Activated CD8-positive, alpha-beta memory T cell treated with anti-CD3 and anti-CD28 coated beads for 48 hours (primary cell): ENCODE data around the gene AOAH.
"Not testable (repeated sequence)": the region's sequence is repeated elsewhere in the genome, so short reads cannot be mapped to it uniquely, and the experiment has no call there.

Source experiments
- DNase-seq, 3 experiments: peaks; one replicate each; pipeline ENCODE4 v3.0.0-alpha.2; 2020; ENCODE audit warnings: low read depth in 2 of 3, low spot score in 2 of 3

Gene AOAH

DNA sequence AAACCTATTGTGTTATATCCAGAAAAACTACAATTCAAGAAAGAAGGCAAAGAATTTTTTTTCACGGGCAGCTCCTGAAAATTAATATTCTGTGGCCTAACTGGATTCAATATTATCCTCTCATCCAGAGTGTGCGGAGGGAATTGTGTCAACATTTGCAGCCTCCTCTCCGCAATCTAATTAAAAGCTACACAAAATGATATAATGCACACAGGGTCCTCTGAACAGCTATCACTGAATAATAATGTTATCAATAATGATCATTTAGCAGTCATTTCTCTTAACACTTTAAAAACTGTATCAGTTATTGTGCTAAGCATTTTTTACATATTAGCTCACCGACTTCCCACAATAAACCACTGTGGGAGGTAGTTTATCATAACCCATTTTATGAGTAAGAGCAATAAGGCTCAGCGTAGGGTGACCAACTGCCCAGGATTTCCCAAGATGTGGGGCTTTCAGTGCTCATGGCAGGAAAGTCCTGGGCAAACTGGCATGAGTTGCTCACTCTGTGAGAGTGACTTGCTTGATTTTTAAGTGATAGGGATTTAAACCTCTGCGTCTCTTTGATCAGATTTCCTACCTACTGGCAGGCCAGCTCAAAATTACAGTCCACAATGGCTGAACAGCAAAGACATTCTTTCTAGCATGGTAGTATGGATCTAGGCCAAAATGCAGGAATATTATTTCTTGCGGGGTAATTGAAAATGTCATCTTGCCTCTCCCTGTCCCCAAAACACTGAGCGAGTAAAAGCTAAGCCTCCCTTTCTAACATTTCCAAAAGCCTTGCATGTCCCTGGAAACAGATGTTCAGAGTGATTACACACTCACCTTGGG lies 65.7 kb downstream of the AOAH start:
- no peak for DNase-seq

DNA sequence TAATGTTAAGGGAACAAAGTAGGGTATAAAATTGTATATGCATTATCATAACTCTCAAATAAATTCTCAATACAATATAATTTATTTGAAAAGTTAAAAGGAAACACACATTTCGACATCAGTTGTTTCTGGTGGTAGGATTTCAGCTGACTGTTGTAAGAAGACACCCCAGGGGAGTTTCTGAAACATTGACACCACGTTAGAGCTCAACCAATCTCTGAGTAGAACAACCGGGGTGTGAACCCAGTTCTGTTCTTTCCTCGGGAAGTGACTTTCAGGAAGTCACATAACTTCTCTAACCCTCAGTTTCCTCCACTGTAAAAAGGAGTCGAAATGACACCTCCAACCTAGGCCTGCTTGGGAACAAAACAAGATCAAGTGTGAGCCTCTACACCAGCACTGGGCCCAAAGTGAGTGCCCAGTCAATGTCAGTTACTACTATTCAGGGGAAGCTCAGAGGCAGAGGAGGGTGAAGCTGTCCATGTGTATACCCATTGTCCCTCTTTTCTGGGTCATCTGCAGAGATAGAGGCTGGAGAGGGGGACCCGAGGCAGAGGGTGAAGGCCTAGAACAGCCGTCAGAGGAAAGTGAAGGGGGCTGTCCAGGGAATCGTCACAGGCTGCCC lies 67.1 kb downstream of the AOAH start:
- no peak for DNase-seq

DNA sequence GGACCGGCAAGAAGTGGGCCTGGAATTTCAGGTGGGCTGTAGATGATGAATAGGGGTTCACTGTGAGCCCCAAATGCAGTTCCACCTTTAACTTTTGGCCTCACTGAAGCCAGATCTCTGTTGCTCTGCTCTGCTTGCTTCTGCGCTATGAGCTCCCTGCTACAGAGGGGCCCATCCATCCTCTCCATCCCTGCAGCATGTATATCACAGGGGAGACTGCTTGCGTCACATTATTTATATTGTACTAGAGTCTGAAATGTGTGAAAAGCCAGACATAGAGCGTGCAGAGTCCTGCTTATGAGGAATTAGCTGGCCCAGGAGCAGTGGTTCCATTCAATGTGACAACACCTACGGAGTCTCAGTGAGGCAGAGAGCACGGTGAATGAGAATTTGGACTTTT lies 69.9 kb downstream of the AOAH start:
- DNase-seq, result no peak

DNA sequence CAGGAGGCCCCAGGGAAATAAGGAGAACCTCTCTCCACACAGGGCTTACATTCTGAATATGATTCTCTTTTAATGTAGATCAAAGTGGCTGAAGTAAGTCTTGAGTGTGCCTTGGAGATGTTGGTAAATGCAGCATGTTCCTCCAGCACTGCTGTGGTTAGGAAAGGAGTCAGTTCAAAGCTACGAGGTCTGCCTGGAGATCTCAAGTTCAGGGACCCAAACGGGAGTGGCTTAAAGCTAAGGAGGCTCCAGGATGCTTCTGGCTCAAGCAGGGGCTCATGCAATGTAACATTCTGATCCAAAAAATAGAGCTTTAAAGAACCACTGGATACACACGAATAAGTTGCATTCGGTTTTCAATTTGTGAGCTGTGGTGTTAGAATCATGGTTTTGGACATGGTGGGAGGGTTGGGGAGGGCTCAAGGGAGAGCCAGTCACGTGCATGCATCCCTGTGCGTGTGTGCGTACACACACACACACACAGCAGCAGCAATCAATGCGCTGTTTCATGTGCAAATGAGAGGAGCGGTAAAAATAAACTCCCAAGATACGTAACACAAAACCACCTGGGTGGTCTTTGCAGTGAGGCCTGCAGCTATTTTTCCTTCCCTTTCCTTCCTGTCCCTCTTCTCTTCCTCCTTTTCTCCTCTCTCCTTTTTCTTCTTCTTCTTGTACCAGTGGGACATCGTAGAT lies 70.5 kb downstream of the AOAH start:
- no peak for DNase-seq

DNA sequence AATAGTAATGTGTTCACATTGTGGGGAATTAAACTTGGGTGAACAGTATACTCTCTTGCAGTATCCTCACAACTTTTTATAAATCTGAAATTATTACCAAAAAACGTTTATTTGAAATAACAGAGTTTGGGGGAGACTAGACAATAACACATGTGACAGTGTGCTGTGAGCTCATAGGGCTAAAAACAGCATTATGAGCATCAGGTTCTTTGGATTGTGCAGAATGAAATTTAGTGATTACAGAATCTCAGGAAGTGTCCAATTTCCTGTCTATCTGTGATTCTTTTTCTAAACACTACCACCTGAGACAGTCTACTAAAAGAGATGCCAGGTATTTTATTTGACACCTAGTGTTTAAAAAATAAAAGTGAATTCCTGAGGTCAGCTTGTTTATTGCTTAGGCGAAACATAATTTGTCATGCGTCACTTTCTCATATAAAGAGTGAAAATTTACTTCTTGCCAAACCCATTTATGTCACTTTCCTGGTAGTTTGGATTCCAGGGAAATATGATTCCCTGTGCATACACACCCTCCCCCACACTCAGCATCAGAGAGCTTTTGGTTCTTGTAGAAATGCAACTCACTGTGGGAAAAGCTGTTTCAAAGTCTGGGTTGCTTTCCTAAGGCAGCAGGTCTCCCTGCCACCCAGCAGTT lies 71.2 kb downstream of the AOAH start:
- no peak for DNase-seq

DNA sequence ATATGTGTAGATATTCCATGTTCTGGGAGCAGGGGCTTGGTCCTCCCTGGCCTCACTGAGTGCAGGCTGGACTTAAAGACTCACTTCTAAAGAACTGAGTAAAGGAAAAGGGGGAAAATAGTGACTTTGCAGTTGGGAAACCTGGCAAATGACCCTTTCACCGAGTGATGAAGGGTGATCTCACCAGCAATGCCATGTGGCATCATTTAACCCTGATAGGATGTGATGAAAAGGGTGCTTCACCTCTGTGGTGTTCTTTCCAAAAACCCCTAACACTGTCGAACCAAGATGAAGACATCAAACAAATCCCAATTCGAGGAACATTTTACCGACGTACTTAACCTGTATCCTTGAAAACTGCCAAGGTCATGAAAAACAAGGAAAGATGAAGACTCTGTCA lies 71.9 kb downstream of the AOAH start:
- DNase-seq, result no peak

DNA sequence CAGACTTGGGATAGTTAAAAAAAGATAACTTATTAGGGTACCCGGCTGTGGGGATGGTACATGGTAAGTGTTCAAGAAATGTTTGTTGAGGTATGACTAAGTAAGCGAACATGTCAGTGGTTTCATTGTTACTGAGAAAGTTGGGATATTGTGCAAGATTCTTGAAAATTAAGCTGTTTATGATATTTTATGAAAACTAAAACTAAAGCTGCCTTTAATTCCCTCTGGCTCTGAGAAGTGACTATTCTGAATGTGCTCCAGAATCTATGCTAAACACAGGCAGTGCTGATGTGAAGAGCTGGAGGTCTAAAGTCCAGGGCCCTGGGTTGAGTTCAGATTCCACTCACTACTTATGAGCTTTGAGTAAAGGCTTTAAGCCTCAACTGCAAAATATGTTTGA lies 72.9 kb downstream of the AOAH start:
- no peak for DNase-seq

DNA sequence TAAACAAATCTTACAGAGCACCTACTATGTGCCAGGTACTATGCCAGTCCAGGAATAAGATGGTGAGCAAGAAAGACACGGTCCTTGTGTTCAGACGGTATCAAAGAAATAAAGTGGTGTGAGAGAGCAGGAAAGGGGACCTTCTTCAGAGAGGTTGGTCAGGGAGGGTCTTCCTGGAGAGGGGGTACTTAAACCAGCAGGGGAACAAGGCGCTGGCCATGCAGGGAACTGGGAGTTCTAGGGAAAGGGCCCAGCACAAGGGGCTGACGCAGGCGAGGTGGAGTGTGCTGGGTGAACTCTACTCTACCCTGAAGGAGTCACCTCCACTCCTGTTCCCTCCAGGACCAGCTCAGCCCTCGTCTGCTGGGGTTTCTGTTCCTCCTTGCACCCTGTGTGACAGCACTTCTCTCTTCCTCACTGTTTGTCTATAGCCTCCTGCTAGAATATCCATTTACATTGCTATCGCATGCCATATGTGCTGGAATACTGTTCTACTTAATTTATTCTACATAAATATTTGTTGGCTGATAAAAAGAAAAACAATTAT lies 73.5 kb downstream of the AOAH start:
- no peak for DNase-seq

DNA sequence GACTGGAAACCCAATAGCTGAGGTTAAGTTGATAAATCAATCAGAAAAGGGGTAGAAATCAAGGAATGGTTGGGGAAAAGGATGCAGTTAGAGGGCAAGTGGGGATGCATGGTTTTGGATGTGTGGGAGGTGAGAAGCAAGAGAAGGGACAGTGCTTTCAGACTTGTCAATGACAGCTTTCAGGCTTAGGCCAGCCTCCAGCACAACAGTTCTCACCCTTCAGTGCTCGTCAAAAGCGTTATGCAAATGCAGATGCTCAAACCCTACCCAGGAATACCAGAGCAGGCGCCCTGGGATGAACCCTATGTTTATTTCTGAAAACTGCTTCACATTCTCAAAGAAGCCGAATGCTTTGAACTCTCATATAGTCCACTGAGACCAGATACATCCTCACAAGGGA lies 74.0 kb downstream of the AOAH start:
- no peak for DNase-seq

DNA sequence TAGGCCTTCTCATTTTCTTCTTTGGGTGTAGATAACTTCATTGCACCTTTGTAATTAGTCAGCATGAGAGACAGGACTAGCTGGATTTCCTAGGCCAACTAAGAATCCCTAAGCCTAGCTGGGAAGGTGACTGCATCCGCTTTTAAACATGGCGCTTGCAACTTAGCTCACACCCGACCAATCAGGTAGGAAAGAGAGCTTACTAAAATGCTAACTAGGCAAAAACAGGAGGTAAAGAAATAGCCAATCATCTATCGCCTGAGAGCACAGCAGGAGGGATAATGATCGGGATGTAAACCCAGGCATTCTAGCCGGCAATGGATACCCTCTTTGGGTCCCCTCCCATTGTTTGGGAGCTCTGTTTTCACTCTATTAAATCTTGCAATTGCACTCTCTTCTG lies 75.0 kb downstream of the AOAH start:
- DNase-seq, result not testable (repeated sequence)

DNA sequence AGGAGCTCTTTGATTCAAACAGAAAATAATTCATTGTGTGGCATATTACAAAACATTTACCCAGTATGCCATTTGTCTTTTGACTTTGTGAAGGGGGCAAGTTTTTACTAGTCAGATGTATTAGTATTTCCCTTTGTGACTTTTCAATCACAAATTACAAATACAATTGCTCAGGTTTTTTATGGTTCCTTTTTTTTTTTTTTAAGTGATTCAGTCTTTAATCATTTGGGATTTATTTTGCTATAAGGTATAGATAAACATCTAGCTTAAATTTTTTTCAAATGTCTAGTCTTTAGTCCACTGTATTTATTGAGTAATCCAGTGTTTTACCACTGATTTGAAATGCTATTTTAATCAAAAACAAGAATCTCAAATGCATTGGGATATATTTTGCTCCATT lies 75.9 kb downstream of the AOAH start:
- DNase-seq, result no peak

DNA sequence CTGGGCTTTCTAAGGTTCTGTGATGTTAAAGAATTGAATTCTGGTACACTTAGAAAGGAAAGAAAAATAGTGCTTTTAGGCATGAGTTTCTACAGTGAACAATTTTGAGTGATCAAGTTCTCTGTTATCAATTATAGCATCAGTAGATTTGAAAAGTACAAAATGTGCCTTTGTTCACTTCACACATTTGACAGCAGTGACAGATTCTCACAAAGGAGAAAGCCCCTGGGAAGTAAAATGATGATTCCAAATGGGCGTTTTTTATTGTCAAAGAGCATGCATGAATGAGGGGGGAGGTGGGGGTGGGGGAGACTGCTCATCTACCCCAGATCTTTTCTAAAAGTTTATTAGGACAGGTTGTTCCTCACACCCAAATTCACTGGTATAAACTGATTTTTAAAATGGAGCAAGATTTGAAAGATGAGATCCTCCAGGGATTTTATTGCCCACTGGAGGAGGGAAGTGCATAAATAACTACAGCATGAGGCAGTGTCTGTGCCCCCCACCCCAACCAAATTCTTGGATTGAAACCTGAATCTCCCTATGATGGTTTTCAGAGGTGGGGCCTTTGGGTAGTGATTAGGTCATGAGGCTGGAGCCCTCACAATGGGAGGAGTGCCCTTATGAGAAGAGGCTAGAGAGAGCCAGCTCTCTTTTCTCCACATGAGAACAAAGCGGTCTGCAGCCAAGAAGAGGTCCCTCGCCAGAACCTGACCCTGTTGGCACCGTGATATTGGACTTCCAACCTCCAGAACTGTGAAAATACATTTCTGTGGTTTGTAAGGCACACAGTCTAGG lies 79.5 kb downstream of the AOAH start:
- DNase-seq, result no peak

DNA sequence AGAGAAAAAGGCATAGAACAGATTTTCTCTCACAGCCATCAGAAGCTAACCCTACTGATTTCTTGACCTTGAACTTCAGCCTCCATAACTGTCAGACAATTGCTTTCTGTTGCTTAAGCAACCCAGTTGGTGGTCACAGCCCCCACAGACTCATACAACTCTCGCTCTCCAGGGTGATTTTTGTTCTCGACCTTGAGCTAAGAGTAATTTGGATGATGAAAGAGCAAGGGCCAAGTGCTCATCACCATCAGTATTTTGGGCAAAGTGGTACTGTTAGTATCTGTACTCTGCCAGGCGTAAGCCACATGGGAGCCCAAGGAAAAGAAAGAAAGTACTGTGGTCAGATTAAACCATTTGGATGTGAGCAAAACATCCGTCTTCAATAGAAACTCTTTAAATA lies 81.9 kb downstream of the AOAH start:
- DNase-seq, result no peak

DNA sequence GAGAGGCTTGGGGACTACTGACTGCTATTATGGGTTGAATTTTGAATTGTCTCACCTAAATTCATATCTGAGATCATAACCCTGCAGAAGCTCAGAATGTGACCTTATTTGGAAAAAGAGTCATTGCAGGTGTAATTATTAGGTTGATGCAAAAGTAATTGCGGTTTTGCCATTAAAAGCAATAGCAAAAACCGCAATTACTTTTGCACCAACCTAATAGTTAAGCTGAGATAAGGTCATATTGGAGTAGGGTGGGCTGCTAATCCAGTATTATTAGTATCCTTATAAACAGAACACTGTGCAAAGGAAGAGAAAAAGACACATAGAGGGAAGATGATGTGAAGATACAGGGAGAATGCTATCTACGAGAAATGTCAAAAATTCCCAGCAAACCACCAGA lies 82.3 kb downstream of the AOAH start:
- no peak for DNase-seq

DNA sequence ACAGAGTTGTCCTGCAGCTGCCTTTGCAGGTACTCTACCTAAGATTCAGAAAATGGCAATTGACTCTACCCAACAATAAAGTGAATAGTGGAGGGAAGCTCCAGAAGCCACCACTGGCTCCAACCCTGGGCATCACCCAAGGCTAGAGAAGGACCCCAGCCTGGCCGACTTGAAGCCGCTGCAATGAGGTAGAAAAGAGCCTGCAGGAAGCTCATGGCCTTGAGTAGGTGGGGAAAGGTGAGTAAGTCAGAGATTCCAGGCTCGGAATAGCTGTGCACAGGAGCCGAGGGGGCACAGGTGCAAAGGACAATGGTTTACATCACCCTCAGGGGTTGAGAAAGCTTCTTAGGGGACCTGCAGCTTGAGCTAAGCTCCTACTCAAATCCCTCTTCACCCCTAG lies 83.6 kb downstream of the AOAH start:
- no peak for DNase-seq

DNA sequence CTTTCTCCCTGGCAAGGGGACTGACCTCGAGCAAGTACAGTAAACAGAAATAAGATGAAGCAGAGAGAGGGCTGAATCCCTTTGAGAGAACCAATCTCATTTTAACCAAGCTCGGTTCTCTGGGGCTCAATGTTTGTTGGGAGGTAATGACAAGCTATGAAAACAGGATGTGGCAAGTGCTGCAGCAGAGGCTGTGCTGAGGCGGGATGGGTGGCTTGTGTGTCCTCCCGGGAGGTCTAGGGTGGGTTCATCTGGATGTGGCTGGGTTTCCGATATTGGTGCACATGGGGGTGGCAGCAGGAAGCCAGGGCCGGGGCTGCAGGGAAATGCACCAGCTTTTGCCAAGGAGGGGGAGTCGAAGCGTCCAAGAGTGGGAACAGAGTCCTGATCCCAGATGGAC lies 84.5 kb downstream of the AOAH start:
- DNase-seq, result peak in 2 of 3 experiments; percentile 7 to 9

DNA sequence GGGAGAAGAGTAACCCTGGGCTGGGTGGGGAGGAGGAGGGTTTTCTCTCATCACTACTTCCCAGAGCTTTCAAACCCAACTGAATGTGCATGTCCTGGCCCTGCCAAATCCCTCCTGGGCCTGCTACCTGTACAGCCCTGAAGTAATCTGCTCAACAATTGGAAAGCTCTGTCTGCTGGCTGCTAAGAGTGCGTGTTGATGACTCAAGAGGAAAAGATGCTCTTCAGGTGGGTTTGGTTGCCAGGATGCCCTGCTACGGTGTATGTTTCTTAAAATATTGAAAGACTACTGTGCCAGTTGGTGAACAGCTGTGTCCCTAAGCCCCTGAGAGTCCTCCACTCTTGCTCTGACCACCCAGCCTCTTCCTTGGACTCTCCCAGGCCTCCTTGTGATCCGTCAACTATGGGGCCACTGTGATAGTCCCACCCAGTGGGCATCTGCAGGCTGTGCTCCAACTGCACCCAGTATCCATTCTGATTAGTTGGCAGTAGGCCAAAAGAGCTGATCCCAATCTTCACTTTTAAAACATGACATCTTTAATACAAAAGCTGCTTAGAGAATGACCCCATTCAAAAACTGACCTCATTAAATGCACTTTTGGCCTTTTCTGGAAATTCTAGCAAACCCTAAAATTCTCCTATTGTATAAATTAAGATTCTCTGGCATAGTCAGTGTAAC lies 85.6 kb downstream of the AOAH start:
- no peak for DNase-seq

DNA sequence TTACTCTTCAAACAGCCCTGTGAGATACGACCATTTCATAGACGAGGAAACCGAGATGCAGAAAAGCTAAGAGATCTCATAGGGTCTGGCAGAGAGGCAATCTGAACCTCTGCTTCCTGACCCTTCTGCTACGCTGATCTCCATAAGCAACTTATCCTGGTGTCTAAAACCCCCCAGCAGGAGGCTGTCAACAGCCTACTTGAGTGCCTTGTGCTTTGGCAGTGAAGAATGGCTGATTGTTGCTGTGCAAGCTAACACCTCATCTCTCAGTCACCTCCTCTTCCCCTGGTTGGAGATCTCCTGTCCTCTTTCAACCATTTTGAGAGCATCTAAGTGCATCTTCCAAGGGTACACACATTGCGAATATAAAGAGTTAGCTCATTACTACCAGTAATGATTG lies 86.2 kb downstream of the AOAH start:
- DNase-seq, result no peak

DNA sequence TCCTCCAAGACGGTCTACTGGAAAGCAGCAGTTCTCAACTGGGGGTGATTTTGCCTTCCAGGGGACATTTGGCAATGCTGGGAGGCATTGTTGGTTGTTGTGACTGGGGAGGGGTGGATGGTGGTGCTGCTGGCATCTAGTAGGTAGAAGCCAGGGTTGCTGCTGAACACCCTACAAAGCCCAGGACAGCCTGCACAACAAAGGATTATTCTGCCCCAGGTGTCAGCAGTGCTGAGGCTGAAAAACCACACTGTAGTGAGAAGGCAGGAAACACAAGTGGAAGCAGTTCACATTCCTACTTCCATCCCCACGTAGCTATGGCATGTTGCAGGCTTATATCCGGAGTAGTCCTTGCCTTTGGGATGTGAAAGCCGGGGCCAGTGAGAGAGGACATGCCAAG lies 86.9 kb downstream of the AOAH start:
- DNase-seq, result no peak

DNA sequence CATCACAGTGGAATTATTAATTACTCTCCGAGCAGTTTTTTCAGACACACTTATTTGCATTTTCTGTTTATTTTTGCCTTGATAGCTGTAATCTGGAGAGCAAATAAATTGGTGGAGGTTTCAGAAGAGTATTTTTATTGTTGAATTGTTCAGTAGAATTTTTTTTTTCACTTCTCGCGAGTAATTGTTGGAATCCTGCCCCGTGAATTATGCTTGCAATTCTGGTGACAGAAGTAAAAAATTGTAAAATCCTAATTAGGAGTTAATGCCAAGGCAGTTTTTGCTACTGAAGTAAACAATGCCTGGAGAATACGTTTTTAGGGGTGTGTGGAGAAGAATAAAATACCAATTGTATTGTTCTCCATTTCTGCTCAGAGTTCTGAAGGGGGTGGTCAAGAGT lies 88.2 kb downstream of the AOAH start:
- DNase-seq, result no peak
